WI38 (cell line): ENCODE results near the gene CDK6.

Experiments
- H3K4me3 ChIP-seq: 2 replicates; pipeline ENCODE4 v1.5.1; 2011; ENCODE audit warnings: low read depth, mild to moderate bottlenecking, control low read depth, low read length
- CTCF ChIP-seq: IDR thresholded peaks from 2 replicates; pipeline ENCODE4 v1.5.1; 2012; ENCODE audit warnings: low read depth, mild to moderate bottlenecking, control low read depth, low read length

The CDK6 gene

GRCh38 chr7:92826258-92826938, 10.0 kb downstream of the CDK6 start:
- TF ChIP-seq CTCF = no peak
- no peak overlapping the region for H3K4me3 ChIP-seq

GRCh38 chr7:92824901-92825480, 11.4 kb downstream of the CDK6 start:
- no peak overlapping the region for H3K4me3 ChIP-seq
- TF ChIP-seq CTCF = no peak

GRCh38 chr7:92824450-92824849, 11.9 kb downstream of the CDK6 start:
- no peak overlapping the region for H3K4me3 ChIP-seq
- no peak for TF ChIP-seq CTCF

- no peak for TF ChIP-seq CTCF
These were observed 13.3 kb downstream of the CDK6 start for GRCh38 chr7:92823042-92823441.

GRCh38 chr7:92820191-92820590, 16.2 kb downstream of the CDK6 start:
- no peak for TF ChIP-seq CTCF
- no peak overlapping the region for H3K4me3 ChIP-seq

More at GRCh38 chr7:92823042-92823441, 13.3 kb downstream of the CDK6 start:
- H3K4me3 ChIP-seq = no peak overlapping the region

- TF ChIP-seq CTCF = no peak
These were observed 19.0 kb downstream of the CDK6 start for GRCh38 chr7:92817398-92817797.

GRCh38 chr7:92815412-92815811, 21.0 kb downstream of the CDK6 start:
- no peak overlapping the region for H3K4me3 ChIP-seq
- no peak for TF ChIP-seq CTCF

More at GRCh38 chr7:92817398-92817797, 19.0 kb downstream of the CDK6 start:
- H3K4me3 ChIP-seq = no peak overlapping the region
